ELR (cell line): Measurements from ENCODE around the gene GABRG3.

Experiments used
- DNase-seq: peaks from one replicate; pipeline ENCODE4 v3.0.0-alpha.2; 2015; ENCODE audit warnings: low read depth

The GABRG3 gene

DNA sequence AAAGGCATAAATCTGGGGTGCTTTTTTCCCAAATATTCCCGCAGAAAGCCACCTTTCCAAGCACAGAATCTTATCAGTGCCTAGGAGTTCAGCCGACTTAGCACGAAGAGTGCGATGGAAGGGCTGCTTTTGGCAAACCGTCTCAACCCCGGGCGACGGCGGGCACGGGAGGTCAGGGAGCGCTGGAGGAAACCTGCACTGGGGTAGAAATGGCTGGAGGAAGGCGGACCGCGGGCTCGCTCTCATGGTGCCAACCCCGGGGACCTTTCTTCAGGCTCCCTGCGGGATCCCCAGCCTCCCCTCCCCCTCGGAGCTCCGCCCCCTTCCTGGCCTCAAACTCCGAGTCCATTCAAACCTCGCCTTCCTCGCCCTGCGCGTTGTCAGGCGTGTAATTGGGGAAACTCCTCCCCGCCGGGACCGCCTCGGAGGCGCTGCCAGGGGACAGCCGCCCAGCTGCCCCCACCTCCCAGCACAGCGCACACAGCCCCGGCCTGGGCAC, at the start of gene GABRG3:
TSS of gene GABRG3 (plus strand) at position 470 of the 499 bp plus-strand sequence.
- no peak for DNase-seq

DNA sequence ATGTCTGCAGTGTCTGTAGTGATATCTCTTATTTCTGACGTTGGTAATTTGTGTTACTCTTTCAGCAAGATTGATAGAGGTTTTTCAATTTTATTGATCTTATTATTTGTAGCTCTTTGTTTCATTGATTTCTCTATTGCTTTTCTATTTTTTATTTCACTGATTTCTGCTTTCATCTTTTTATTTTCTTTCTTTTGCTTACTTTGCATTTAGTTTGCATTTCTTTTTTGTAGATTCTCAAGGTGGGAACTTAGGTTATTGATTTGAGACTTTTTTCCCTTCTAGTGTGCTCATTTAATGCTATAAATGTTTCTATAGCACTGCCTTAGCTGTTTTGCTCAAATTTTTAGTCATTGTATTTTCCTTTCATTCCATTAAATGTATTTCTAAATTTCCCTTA, 49.5 kb upstream of the GABRG3 start:
- no peak for DNase-seq

DNA sequence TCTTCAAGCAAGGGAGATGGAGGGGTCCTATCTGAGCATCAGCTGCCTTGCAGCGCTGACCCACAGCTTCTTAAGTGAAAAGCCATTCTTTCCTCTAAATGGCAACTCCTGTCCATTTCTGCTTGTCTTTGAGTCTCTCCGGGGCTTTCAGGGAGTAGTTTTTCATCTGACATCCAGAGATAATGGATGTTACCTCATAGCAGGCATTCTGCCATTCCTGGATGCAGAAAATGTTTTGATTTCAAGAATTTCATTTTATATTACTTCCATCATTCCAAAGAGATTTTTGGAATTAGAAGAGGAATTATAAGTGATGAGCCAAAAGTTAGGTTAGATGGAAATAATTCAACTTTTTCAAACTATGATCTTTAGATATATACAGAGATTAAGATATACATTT, 44.9 kb upstream of the GABRG3 start:
- no peak for DNase-seq

DNA sequence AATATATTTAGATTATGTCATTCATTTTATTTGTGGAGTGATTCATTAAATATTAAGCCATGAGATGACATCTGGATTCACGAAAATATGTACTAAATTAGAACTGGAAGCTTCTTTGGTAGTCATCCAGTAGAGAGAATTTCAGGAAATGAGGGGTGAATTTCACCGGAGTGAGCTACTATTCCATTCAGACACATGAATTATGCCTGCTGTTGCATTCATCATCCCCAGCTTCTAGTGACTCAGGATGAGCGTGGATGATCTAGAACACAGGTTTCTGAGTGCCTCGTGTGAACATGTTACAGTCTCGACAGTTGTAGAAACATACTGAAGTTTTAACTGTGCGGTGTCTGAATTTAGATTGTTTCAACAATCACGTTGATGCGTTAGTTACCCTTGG, 42.9 kb upstream of the GABRG3 start:
- no peak for DNase-seq

DNA sequence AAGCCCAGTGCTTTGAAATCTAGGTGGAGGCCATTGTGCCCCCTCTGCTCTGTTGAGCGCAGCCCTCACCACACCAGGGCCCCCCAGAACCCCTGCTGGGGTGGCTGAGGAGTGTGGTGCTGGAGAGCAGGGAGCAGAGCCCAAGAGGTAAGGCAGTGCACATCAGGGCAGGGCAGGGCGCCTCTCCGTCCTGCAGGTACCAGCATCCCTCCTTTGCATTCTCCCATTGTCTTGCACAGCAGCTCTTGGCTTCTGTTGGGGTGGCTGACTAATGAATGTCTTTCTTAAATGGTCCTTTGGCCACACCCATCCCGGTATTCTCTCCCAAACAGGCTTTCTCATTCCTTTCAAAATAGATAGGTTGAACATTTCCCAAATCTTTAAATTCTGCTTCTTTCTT, 41.4 kb upstream of the GABRG3 start:
- no peak for DNase-seq

DNA sequence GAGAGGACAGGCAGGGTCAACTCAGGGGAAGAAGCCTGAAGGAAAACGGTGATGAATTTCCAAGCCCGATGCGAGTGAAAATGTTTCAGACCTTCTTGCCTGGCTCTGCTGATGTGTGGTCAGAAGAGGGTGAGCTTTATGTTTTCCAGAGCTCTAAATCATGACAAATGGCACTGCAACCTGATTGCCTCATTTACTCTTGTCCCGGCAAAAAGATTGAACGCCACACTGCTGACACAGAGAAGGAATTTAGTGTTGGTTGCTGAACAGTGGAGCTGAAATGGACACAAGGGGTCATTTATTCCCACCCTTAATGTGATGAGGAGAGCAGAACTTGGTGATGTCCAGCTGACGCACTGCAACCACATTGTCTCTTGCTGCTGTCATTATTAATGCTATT, 36.1 kb upstream of the GABRG3 start:
- no peak for DNase-seq

DNA sequence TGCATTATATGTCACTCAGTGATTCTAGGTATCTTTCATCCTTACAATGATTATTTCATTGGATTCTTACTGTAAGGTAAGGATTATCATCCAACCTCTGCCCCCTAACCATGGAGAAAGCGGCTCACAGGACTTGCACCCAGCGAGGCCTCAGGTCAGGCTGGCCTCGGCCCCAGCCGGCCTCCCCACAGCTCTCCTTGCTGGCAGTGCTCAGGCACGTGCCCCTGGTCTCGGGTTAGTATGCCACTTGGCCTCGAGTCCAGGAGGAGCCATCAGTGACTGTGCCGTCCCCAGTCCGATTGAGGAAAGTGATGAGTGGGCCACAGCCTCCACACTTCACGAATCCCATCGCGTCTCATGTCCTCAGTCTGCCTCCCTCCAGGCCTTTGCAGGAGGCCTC, 35.7 kb upstream of the GABRG3 start:
- DNase-seq, result no peak

DNA sequence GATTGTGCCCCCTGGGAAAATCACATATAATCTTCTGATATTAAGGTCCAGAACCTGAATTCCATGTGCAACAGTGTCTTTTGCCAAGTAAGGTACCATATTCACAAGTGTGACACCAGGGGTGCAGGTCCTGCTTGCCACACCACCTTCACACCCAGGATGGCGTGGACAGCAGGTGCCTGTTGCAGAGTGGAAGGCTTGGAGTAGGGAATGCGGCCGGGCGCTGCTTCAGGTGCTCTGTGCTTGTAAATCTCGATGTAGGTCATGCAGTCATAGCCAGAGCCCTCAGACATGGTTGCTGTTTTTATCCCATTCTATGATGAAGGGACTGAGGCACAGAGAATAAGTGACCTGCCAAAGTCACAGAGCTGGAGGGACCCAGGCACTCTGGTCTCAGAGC, 34.5 kb upstream of the GABRG3 start:
- no peak for DNase-seq

DNA sequence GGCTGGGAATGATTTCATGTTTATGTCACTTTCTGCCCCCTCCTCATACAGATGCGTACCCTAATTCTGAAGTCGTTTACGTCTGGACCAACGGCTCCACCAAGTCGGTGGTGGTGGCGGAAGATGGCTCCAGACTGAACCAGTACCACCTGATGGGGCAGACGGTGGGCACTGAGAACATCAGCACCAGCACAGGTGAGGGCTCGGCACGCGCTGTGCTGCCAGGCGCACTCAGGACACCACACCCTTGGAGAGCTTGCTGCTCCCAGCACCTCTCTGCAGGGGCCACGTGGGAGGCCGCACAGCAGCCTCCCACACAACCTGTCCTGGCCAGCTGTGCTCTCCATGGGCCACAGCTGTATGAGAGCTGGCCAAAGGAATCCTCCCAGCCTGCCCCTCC, 33.8 kb upstream of the GABRG3 start:
- no peak for DNase-seq

DNA sequence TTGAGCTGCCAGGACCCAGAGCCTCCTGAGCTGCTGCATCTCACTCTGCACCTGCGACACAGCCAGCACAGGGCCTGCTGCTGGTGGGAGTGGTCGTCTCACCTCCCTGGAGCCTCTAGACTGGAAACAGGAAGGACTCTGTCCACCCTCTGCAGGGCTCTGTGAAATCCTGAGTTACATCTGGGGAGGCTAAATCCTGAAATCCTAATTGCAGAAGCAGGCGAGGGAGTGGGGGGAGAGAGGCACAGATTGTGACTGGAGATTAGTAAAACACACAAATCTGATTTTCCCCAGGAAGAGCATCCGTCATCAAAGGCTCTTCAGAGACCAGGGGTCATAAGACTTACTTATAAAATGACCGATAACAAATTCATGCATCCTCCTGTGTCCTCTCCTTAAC, 31.6 kb upstream of the GABRG3 start:
- DNase-seq, result no peak

DNA sequence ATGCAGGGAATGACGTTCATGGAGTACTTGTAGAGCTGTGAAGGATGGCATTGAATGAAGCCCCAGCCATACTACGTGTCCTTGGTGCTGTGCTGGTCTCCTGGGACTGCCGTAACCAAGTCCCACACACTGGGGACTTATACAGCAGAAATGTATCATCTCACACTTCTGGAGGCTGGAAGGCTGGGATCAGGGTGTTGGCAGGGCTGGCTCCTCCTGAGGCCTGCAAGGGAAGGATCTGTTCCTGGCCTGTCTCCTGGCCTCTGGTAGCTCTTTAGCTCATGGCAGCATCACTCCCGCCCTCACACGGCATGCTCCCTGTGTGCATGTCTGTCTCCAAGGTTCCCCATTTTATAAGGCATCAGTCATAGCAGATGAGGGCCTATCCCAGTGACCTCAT, 29.5 kb upstream of the GABRG3 start:
- DNase-seq, result no peak

DNA sequence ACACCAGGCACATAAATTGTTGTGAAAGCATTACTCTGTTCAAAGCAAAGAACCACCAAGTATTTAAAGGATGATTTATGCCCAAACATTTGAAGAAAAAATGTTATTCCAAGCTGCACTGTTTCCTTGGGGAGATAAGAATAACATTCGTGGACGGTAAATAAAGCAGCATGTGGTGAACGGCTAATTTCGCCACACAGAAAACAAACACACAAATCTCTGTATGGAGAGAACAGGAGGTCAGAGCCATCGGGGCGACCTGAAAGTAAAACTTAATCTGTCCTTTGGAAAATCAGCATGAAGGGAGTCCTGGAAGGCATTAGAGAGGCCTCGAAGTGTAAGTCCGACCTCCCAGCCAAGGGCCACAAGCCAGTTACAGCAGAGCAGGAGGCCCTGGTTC, 27.1 kb upstream of the GABRG3 start:
- DNase-seq, result no peak

DNA sequence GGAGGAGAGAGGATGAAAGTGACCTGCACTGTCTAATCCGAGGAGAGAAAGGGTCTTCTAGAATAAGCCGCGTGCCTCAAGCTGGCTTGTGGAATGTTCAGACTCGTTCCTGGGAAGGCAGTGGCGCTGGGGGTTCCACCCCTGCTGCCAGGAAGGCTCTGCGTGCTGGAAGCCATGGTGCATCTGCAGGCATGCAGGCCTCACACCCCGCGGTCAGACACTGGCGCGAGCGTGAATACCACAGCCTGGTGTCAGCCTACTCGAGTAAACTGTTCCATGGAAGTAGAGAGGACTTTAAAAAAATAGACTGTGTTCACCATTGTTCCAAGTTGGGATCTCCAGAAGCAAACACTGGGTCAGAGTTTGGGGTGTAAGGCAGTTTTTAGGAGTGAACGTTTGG, 25.9 kb upstream of the GABRG3 start:
- DNase-seq, result no peak

DNA sequence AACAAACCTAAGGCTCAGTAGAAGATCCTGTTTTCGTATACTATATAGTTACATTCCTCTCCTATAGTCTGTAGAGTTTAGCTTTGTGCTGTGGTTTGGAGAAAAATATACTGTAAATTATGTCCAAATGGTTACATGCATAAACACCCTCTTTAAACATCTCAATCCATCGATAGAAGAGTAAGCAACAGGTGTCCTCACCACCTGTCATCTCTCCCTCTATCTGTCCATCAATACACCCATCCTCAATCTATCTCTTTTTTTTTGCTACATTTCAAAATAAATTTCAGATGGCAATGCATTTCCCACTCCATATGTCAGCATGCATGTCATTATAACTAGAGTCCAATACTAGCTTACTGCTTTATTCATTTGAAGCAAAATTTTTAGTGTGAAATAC, 21.0 kb upstream of the GABRG3 start:
- DNase-seq, result no peak

DNA sequence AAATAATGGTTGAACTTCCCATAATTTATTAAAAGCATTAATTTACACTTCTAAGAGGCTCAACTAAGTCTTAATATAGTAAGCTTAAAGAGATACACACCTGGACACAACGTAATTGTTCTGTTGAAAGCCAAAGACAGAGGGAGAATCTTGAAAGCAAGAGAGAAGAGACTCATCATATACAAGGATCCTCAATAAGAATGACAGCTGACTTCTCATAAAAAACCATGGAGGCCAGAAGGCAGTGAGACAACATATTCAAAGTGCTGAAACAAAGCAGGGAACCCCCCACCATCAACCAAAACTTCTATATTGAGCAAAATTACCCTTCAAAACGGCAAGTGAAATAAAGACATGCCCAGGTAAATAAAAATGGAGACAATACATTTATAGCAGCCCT, 16.6 kb upstream of the GABRG3 start:
- no peak for DNase-seq

DNA sequence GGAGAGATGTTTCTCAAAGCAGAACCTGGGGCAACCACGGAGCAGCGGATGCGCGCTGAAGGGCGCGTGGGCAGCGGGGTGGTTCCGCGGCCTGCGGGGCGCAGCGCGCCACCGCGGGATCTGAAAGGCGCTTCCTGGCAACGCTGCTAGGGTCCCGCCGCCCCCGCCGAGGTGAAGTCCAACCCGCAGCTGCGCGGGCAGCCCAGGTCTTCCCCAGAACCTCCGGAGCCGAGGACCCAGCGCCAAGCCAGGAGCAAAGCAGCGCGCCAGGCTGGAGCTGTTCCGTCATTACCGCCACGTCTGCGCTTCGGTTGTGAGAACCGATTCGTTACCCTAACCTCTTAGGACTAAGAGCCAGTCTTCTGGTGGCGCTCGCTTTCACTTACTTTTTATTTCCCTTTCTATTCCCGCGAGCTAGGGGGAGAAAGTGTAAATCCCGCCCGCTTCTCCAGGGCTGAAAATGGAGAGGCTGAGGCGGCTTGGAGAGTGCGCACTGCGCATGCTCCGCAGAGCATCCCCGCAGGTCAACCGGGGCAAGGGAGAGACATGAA, 3.2 kb upstream of the GABRG3 start:
- no peak for DNase-seq

DNA sequence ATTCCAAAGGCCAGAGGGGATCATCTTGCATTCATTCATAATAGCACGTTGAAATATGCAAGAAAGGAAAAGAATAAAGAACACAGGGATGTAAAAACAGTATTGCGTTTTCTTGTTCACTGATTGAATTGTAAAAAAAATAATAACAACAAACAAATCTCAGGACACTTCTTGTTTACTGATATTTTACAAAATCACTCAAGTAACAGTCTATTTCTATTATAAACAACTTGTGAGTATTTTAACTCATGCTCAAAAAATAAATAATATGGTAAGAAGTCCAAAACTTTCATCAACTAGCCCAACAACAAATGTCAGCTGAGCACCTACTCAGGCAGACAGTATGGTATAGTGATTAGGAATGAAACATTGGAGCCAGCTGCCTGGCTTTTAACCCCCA, 2.2 kb upstream of the GABRG3 start:
- DNase-seq, result no peak

DNA sequence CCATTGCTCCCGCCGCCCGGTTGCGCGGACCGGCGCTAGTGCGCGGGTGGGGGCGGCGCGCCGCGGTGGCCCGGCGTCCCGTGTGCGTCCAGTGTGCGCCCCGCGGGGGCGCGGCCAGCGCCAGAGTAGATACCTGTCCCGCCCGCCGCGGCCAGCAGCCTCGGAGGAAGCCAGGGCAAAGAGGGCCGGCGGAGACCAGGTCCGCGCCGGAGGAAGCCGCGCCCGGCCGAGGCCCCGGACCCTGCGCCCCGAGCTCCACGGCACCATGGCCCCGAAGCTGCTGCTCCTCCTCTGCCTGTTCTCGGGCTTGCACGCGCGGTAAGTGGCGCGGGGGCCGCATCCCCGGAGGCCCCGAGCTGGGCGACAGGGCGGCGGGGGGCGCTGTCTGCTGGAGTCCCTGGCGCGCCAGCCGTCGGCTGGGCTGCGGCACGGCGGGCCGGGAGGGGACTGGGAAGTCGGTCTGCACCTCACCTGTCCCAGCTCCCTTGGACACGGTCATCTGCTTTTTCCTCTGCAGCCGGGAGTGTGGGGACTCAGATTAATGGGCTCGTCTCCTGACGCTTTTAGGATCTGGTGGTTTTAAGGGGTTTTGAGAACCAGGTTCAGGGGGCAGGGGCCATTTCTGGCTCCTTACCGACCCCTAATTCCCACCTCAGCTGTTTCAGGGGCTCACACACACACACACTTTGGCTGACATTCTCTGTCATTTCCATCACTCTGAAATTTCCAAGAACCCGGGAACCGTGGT, 464 bp downstream of the GABRG3 start:
- no peak for DNase-seq

DNA sequence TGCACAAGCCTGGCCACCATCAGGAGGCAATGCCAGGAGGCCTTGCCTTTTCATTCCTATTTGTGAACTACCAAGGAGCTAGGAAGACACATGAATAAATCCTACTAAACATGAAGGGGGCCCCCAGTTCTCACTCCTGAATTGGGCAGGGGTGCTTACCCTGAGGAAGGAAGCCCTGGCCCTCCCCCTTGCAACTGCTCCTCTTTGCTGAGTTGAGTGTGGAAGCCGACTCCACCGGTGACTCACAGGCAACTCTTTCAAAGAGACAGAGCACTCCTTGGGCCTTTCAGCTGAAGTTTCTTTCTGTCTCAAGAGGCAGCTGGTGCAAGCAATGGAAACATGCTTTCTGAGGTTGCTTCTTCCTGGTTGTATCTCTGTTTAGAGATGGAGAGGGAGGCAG, 1.7 kb downstream of the GABRG3 start:
- DNase-seq, result no peak

DNA sequence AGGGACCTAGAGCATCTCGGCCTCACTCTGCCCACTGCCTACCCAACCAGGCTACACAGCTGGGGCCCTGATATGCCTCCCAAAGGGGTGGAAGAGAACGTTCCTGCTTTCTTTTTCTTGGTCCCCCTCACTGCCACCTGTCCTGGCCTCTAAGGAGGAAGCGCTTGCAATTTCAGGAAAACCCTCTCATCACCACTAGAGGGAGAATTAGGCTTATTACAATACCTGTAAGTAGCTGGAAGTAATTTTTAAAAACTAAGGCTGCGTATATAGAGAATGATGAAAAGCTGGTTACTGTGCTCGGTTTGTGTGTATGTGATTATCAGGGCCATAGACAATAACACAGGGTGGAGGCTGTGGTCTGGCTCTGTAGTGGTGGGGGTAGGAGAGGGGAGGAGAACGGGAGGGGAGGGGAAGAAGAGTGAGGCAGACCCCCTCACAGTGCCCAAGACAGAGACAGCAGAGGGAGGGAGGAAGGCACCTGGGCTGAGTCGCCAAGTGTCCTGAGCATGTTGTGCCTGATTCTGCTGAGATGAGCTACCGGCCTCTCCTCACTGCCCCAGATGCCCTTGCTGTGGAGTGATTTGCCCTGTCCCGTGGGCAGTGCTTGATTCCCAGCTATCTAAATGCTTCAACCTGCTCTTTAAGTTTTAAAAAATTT, 3.3 kb downstream of the GABRG3 start:
- peak; percentile 2 for DNase-seq

DNA sequence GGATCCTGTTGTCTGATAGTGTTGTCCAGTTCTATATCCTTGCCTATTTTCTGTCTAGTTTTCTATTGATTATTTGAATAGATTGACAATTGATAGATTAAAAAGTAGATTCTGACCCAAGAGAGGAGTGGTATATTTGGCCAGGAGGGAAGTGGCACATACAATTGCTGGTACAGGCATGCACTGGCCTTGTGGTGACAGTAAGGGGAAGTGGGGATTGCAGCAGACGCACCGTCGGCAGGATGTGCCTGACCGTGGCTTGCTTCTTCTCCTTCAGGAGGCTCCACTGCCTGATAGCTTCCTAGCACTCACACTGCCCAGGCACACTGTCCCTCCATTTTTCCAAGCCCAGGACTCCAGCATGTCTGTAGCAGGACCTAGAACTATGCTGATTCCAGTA, 10.5 kb downstream of the GABRG3 start:
- DNase-seq, result no peak

DNA sequence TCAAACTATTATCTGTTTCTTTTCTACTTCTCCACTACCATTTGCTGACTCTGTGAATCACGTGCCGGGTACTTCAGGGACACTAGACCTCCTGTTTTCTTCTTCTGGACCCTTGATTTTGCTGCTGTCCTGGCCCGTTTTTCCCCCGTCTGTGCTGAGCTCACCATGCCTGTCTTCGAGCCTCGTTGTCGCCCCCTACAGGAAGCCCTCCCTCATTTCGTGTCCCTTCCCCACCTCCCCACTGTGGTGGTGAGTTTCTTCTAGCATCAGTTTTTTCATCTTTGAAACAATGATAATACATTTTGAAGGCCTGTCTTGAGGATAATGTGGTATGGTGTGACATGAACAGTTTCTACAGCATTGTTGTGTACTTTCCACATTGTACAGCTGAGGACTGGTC, 12.8 kb downstream of the GABRG3 start:
- no peak for DNase-seq

DNA sequence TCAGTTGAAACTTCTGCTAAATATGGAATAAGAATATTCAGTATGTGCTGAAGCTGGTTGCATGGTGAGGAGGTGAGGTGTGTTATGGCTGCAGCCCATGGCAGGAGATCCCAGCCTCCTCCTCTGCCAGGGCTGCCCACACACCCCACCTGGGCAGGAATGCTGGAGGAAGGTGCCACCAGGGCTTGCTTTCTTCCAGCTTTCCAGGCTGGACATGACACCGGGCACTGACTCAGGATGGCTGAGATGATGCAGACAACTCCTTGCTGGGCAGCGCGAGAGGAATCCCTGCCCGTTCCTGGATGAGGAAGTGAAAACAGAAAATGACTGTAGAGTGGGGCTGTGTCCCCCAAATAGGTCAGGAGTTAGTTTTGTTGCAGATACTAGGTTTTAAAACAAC, 14.1 kb downstream of the GABRG3 start:
- no peak for DNase-seq

DNA sequence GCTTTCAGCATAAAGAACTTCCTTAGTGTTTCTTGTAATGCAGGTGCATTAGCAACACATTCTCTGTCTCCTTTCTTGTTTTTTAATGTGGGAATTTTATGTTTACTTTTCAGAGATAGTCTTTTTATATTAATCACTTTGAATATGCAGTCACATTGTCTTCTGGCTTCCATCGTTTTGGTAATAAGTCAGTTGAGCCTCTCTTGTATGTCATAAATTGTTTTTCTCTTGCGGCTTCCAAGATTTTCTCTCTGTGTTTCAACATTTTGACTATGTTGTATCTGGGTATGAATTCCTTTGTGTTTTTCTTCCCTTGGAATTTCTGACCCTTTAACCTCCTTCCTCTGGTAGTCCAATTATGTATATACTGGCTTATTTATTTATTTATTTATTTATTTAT, 25.3 kb downstream of the GABRG3 start:
- no peak for DNase-seq
